ENCODE measurements around the gene PTH. TPM values are rescaled to one million over a fixed set of nuclear protein-coding genes. Genes with fewer than 3 reads are reported as not detected.

The PTH gene
- total RNA-seq, 1 donor from 2014 or later = not detected

- Histone ChIP-seq H3K27ac (ENCODE audit: low read depth, low read length) (no peak overlapping the region), H4K20me1 (ENCODE audit: insufficient read depth, low read length) (no peaks in the 10 kb centered on the region), H3K9ac (ENCODE audit: low read length) (no peak overlapping the region), H3K36me3 (ENCODE audit: insufficient read depth, low read length) (no peaks in the 10 kb centered on the region), H2AFZ (ENCODE audit: low read depth, low read length) (peak overlapping the region; percentile 52), H3K4me2 (ENCODE audit: low read length) (peak overlapping the region; percentile 36), H3K9me3 (ENCODE audit: insufficient read depth, low read depth, low read length) (no peaks in the 10 kb centered on the region), H3K4me1 (ENCODE audit: insufficient read depth, low read length) (no peaks in the 10 kb centered on the region), H3K4me3 (ENCODE audit: insufficient read depth, low read depth, low read length) (no peak overlapping the region), H3K27me3 (ENCODE audit: insufficient read depth, low read length) (peaks cover 3% of the 10 kb centered on the region), H3K79me2 (ENCODE audit: insufficient read depth, low read length) (no peaks in the 10 kb centered on the region)
- Mint-ChIP-seq H3K36me3 (ENCODE audit: low read depth, unreplicated experiment) (no peaks in the 10 kb centered on the region), H3K4me1 (ENCODE audit: low read depth, unreplicated experiment) (no peaks in the 10 kb centered on the region), H3K27me3 (ENCODE audit: low read depth, unreplicated experiment) (peaks cover 2% of the 10 kb centered on the region), H3K9me3 (ENCODE audit: unreplicated experiment) (peaks cover 10% of the 10 kb centered on the region), H3K4me3 (ENCODE audit: unreplicated experiment) (no peak overlapping the region), H3K27ac (ENCODE audit: unreplicated experiment) (no peak overlapping the region)
- FAIRE-seq = no peak
- DNase-seq (ENCODE audit: low read depth) = no peak
- TF ChIP-seq CTCF (IDR thresholded peaks at IDR 0.05; ENCODE audit: insufficient read depth, low read depth, low read length) (no peak), EZH2 (IDR thresholded peaks at IDR 0.05; ENCODE audit: insufficient read depth, low read length) (no peak)
Observed at GRCh38 chr11:13486926-13487660, 8.7 kb downstream of the PTH start.

GRCh38 chr11:13480198-13480597 is 15.6 kb downstream of the PTH start:
- H3K27ac ChIP-seq (ENCODE audit: low read depth, low read length) = no peak overlapping the region
- no peak overlapping the region for H2AFZ ChIP-seq (ENCODE audit: low read depth, low read length)
- H3K36me3 ChIP-seq (ENCODE audit: insufficient read depth, low read length) = no peaks in the 10 kb centered on the region
- Mint-ChIP-seq H3K4me3 (ENCODE audit: unreplicated experiment) (no peak overlapping the region), H3K27ac (ENCODE audit: unreplicated experiment) (no peak overlapping the region), H3K36me3 (ENCODE audit: low read depth, unreplicated experiment) (peaks cover 2% of the 10 kb centered on the region), H3K9me3 (ENCODE audit: unreplicated experiment) (peaks cover 12% of the 10 kb centered on the region), H3K4me1 (ENCODE audit: low read depth, unreplicated experiment) (no peaks in the 10 kb centered on the region), H3K27me3 (ENCODE audit: low read depth, unreplicated experiment) (peaks cover 6% of the 10 kb centered on the region)
- H3K9me3 ChIP-seq (ENCODE audit: insufficient read depth, low read depth, low read length) = no peaks in the 10 kb centered on the region
- no peaks in the 10 kb centered on the region for H4K20me1 ChIP-seq (ENCODE audit: insufficient read depth, low read length)
- no peak overlapping the region for H3K9ac ChIP-seq (ENCODE audit: low read length)
- no peaks in the 10 kb centered on the region for H3K27me3 ChIP-seq (ENCODE audit: insufficient read depth, low read length)
- FAIRE-seq (no peak), DNase-seq (ENCODE audit: low read depth) (no peak)
- no peak overlapping the region for H3K4me3 ChIP-seq (ENCODE audit: insufficient read depth, low read depth, low read length)
- H3K4me2 ChIP-seq (ENCODE audit: low read length) = no peak overlapping the region
- H3K79me2 ChIP-seq (ENCODE audit: insufficient read depth, low read length) = no peaks in the 10 kb centered on the region
- no peaks in the 10 kb centered on the region for H3K4me1 ChIP-seq (ENCODE audit: insufficient read depth, low read length)
- TF ChIP-seq EZH2 (IDR thresholded peaks at IDR 0.05; ENCODE audit: insufficient read depth, low read length) (no peak), CTCF (IDR thresholded peaks at IDR 0.05; ENCODE audit: insufficient read depth, low read depth, low read length) (no peak)

GRCh38 chr11:13479688-13480087 is 16.1 kb downstream of the PTH start:
- FAIRE-seq = no peak
- no peak overlapping the region for H3K27ac ChIP-seq (ENCODE audit: low read depth, low read length)
- peaks cover 11% of the 10 kb centered on the region for H3K9me3 Mint-ChIP-seq (ENCODE audit: unreplicated experiment)

More at GRCh38 chr11:13479688-13480087, 16.1 kb downstream of the PTH start:
- Histone ChIP-seq H2AFZ (ENCODE audit: low read depth, low read length) (no peak overlapping the region), H3K36me3 (ENCODE audit: insufficient read depth, low read length) (no peaks in the 10 kb centered on the region), H3K79me2 (ENCODE audit: insufficient read depth, low read length) (no peaks in the 10 kb centered on the region), H3K4me2 (ENCODE audit: low read length) (no peak overlapping the region), H3K4me3 (ENCODE audit: insufficient read depth, low read depth, low read length) (no peak overlapping the region), H3K9ac (ENCODE audit: low read length) (no peak overlapping the region), H4K20me1 (ENCODE audit: insufficient read depth, low read length) (no peaks in the 10 kb centered on the region), H3K27me3 (ENCODE audit: insufficient read depth, low read length) (no peaks in the 10 kb centered on the region), H3K9me3 (ENCODE audit: insufficient read depth, low read depth, low read length) (no peaks in the 10 kb centered on the region), H3K4me1 (ENCODE audit: insufficient read depth, low read length) (no peaks in the 10 kb centered on the region)
- Mint-ChIP-seq H3K4me1 (ENCODE audit: low read depth, unreplicated experiment) (no peaks in the 10 kb centered on the region), H3K27ac (ENCODE audit: unreplicated experiment) (no peak overlapping the region), H3K4me3 (ENCODE audit: unreplicated experiment) (no peak overlapping the region), H3K27me3 (ENCODE audit: low read depth, unreplicated experiment) (peaks cover 6% of the 10 kb centered on the region), H3K36me3 (ENCODE audit: low read depth, unreplicated experiment) (peaks cover 2% of the 10 kb centered on the region)
- TF ChIP-seq EZH2 (IDR thresholded peaks at IDR 0.05; ENCODE audit: insufficient read depth, low read length) = no peak
- no peak for TF ChIP-seq CTCF (IDR thresholded peaks at IDR 0.05; ENCODE audit: insufficient read depth, low read depth, low read length)
- no peak for DNase-seq (ENCODE audit: low read depth)

All from astrocyte (in vitro differentiated cells and primary cell).